A549 (cell line): Measurements from ENCODE around the gene FBXL7.

Experiments used
- BHLHE40 ChIP-seq: IDR thresholded peaks from 2 replicates; pipeline ENCODE4 v1.6.1; 2012; ENCODE audit warnings: low read depth, low read length, inconsistent platforms
- CTCF ChIP-seq: fragments of >200 bp; sonication (Bioruptor Twin); formaldehyde crosslinking; IDR thresholded peaks from 3 replicates; pipeline ENCODE4 v1.5.1; 2016
- EHMT2 ChIP-seq: fragments of 200-600 bp; sonication (generic); IDR thresholded peaks from 2 replicates; pipeline ENCODE4 v1.6.1; 2016; ENCODE audit warnings: antibody characterized with exemption, low read depth, mild to moderate bottlenecking, moderate library complexity
- ELK1 ChIP-seq: fragments of 150-350 bp; IDR thresholded peaks from 2 replicates; pipeline ENCODE4 v1.6.1; 2014; ENCODE audit warnings: low read depth, mild to moderate bottlenecking, low read length
- EP300 ChIP-seq, 2 experiments: fragments of >200 bp; sonication (Bioruptor Twin); formaldehyde crosslinking; IDR thresholded peaks; 2 replicates in 1 of 2; 3 replicates in 1 of 2; pipeline ENCODE4 v1.6.1; 2016 to 2017
- ESRRA ChIP-seq: fragments of 150-350 bp; IDR thresholded peaks from 2 replicates; pipeline ENCODE4 v1.6.1; 2014; ENCODE audit warnings: mild to moderate bottlenecking, low read length, borderline replicate concordance
- JUN ChIP-seq, 2 experiments: fragments of >200 bp; sonication (Bioruptor Twin); formaldehyde crosslinking; IDR thresholded peaks; 2 replicates in 1 of 2; 3 replicates in 1 of 2; pipeline ENCODE4 v1.6.1; 2016 to 2017
- JUNB ChIP-seq: fragments of >200 bp; sonication (Bioruptor Twin); formaldehyde crosslinking; IDR thresholded peaks from 2 replicates; pipeline ENCODE4 v1.6.1; 2016
- MAFK ChIP-seq: fragments of 450-650 bp; IDR thresholded peaks from 2 replicates; pipeline ENCODE4 v1.6.1; 2014; ENCODE audit not compliant: partially characterized antibody
- MAZ ChIP-seq: fragments of 150-350 bp; IDR thresholded peaks from 2 replicates; pipeline ENCODE4 v1.6.1; 2014; ENCODE audit warnings: antibody characterized with exemption, low read depth, low read length, borderline replicate concordance
- POLR2A ChIP-seq: IDR thresholded peaks from 2 replicates; pipeline ENCODE4 v1.6.1; 2012; ENCODE audit warnings: mild to moderate bottlenecking, low read length
- RFX5 ChIP-seq: fragments of 450-650 bp; IDR thresholded peaks from 2 replicates; pipeline ENCODE4 v1.7.1; 2014; ENCODE audit warnings: antibody characterized with exemption, mild to moderate bottlenecking, moderate library complexity
- ZFP36 ChIP-seq: fragments of 450-650 bp; IDR thresholded peaks from 2 replicates; pipeline ENCODE4 v1.6.1; 2014; ENCODE audit warnings: borderline replicate concordance; ENCODE audit not compliant: partially characterized antibody
- TF ChIP-seq, protein P1 (sequence below): fragments of 450-650 bp; IDR thresholded peaks from 2 replicates; pipeline ENCODE4 v1.6.1; 2014; ENCODE audit warnings: antibody characterized with exemption

DNA sequence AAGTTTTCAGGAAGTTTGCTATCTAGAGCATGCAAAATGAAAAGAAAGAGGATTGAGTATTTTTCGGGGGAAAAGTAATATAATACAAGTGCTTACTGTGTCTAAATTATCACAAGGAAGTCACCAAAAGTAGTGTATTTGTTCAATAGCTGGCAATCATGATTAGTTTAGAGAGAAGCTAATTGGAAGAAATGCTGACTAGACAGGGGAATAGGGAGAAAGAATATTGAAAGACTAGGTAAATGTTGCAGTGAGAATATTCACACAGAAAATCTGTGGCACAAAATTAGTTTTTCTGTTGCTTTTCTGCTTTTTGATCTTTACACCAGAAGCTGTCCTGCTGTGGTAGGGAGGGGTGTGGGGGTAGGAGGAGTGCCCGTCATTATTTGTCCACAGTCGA lies 440.9 kb downstream of the FBXL7 start:
- TF ChIP-seq CTCF (no peak), MAZ (no peak), RFX5 (no peak), MAFK (peak; percentile 63), POLR2A (no peak), ELK1 (no peak), JUN (IDR thresholded peaks at IDR 0.05) (no peak), EP300 (IDR thresholded peaks at IDR 0.05) (no peak), BHLHE40 (no peak), ESRRA (no peak), EHMT2 (no peak), ZFP36 (no peak), JUNB (no peak)
- TF ChIP-seq, protein P1, sequence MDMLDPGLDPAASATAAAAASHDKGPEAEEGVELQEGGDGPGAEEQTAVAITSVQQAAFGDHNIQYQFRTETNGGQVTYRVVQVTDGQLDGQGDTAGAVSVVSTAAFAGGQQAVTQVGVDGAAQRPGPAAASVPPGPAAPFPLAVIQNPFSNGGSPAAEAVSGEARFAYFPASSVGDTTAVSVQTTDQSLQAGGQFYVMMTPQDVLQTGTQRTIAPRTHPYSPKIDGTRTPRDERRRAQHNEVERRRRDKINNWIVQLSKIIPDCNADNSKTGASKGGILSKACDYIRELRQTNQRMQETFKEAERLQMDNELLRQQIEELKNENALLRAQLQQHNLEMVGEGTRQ, result no peak
